Activated CD4-positive, alpha-beta T cell treated with anti-CD3 and anti-CD28 coated beads for 36 hours (primary cell): ENCODE measurements around the gene MAP1B. TPM values are rescaled to one million over a fixed set of nuclear protein-coding genes. Genes with fewer than 3 reads are reported as not detected.

ENCODE experiments used
- ATAC-seq: fragments of 200-7000 bp; cut with Tn5 transposase; one replicate; pipeline ENCODE4 v1.10.0; 2021; ENCODE audit warnings: mild to moderate bottlenecking, moderate library complexity
- CTCF ChIA-PET: fragments of 350-600 bp; sonication (Branson Sonifier 250); formaldehyde crosslinking; loops from one replicate; lab custom pipeline; 2021; ENCODE audit warnings: antibody characterized with exemption; lab: Charles Lee
- POLR2A ChIA-PET: fragments of 350-600 bp; sonication (Branson Sonifier 250); formaldehyde crosslinking; loops from one replicate; lab custom pipeline; 2021; ENCODE audit warnings: antibody characterized with exemption, inconsistent platforms; lab: Charles Lee
- DNase-seq: peaks from one replicate; pipeline ENCODE4 v3.0.0-alpha.2; 2020
- H3K27ac Mint-ChIP-seq: one replicate; pipeline ENCODE4 v1.8.0; 2021; ENCODE audit warnings: mixed read lengths
- H3K27me3 Mint-ChIP-seq: one replicate; pipeline ENCODE4 v1.8.0; 2021; ENCODE audit warnings: mixed read lengths
- H3K36me3 Mint-ChIP-seq: one replicate; pipeline ENCODE4 v1.8.0; 2021; ENCODE audit warnings: low read depth, mixed read lengths
- H3K4me1 Mint-ChIP-seq: one replicate; pipeline ENCODE4 v1.8.0; 2021; ENCODE audit warnings: mixed read lengths
- H3K4me3 Mint-ChIP-seq: one replicate; pipeline ENCODE4 v1.8.0; 2021; ENCODE audit warnings: mild to moderate bottlenecking, moderate library complexity, mixed read lengths
- H3K9me3 Mint-ChIP-seq: one replicate; pipeline ENCODE4 v1.8.0; 2021; ENCODE audit warnings: low read depth, mixed read lengths
- intact Hi-C, 2 experiments: fragments of 100-400 bp; cut with DNase I in 1 of 2; cut with micrococcal nuclease in 1 of 2; formaldehyde crosslinking; loops; one replicate each; pipeline versions ENCODE4 v1.14.2 to v1.15.1; 2022 to 2024; cut with DNase I, micrococcal nuclease
- total RNA-seq, 2 experiments: library from RNA; stranded (reverse); gene quantifications; one replicate each; pipeline ENCODE4 v1.2.3, GENCODE V29; 2021

The MAP1B gene
- total RNA-seq, 2 experiments from 2014 or later, result 0.16 to 0.26 TPM

DNA sequence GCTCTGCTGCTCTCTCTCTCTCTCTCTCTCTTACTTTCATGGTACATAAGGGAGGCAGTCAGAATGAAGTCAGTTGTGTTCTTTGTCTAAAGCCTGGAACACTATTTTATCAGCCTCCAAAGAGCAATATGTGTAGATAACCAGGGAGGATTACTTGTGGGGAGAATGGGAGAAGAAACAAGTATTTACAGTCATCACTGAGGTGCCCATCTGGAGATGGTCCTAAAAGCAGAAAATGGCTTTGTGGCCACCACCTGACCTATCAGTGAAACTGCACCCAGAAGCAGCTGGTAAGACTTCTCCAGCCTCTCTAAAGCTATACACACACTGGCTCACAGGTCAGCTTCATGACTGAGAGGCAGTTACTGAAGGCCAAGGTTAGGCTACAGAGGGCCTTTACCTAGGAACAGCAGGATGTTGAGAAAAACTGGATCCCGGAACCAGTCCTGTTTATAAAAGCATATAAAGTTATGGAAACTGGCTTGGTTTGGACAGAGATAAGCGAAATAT is 137.6 kb downstream of the MAP1B start:
- CTCF ChIA-PET, result interaction anchor here (1.3 to 1.9 kb wide), 2 partner anchors 9 to 27 kb away, joined by 3 to 6 read pairs; no protein-coding TSS in a partner anchor
- intact Hi-C loops, result no loop called here
- peaks cover 6% of the 10 kb centered on the region for H3K4me1 Mint-ChIP-seq

DNA sequence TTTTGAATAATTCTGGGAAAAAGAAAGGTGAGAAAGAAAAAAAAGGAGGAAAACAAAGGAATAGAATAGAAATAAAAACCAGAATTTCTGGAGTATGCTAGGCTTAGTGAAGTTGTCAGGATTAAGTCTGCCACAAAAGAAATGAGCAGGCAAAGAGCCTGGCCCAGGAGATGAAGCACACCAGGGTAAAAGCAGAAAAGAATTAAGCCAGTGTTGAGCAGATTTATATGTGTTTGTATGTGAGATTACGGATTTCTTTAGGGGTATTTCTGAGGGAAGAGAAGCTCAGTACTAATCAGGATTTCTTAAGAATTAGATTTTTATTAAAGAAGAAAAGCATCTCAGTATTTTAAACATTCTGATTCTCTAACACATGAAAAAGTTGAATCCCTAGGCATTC is 138.3 kb downstream of the MAP1B start:
- intact Hi-C loops, result no loop called here
- POLR2A ChIA-PET, result interaction anchor here (0.6 kb wide), 1 partner anchor 105 kb away, joined by 8 read pairs; no protein-coding TSS in a partner anchor
- Mint-ChIP-seq H3K4me1 (peaks cover 6% of the 10 kb centered on the region), H3K4me3 (no peak overlapping the region), H3K27me3 (no peaks in the 10 kb centered on the region), H3K27ac (no peak overlapping the region), H3K36me3 (no peaks in the 10 kb centered on the region), H3K9me3 (no peaks in the 10 kb centered on the region)
- ATAC-seq, result no peak
- CTCF ChIA-PET, result interaction anchor here (1.3 to 1.9 kb wide), 2 partner anchors 10 to 27 kb away, joined by 3 to 6 read pairs; no protein-coding TSS in a partner anchor
- no peak for DNase-seq

More for the DNA sequence above, 137.6 kb downstream of the MAP1B start:
- ATAC-seq, result no peak
- Mint-ChIP-seq H3K27ac (no peak overlapping the region), H3K4me3 (no peak overlapping the region), H3K36me3 (no peaks in the 10 kb centered on the region), H3K27me3 (no peaks in the 10 kb centered on the region), H3K9me3 (no peaks in the 10 kb centered on the region)
- POLR2A ChIA-PET, result interaction anchor here (0.6 kb wide), 1 partner anchor 104 kb away, joined by 8 read pairs; no protein-coding TSS in a partner anchor
- DNase-seq, result peak; percentile 13

DNA sequence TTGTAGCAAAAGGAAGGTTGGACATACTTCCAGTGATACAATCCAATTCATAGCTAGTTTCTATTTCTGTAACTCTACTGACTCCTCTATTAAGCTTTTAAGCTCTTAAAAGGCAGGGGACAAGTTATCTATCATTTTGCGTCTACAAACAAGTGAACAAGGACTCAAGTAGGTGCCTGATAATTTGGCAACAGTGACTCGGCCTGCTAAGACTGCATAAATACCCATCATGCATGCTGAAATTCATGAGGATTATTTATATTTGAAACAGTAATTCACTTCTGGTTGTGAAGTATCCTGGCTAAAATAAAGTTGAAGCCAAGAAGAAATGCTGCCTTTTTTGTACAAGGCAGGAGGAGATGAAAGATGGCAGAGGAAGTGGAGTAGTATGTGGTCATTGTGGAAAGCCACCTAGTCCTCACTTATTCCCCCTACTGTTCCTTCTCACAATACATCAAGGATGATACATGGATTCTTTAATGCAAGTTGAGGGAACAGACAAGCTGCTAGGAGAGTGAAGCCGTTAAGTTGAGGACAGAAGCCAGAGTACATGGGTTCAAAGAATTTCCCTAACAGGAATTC is 138.8 kb downstream of the MAP1B start:
- Mint-ChIP-seq H3K9me3 (no peaks in the 10 kb centered on the region), H3K27ac (no peak overlapping the region), H3K36me3 (no peaks in the 10 kb centered on the region), H3K4me1 (peaks cover 6% of the 10 kb centered on the region), H3K4me3 (no peak overlapping the region), H3K27me3 (no peaks in the 10 kb centered on the region)
- ATAC-seq (no peak), DNase-seq (no peak)
- CTCF ChIA-PET, result interaction anchor here (1.9 kb wide), 1 partner anchor 10 kb away, joined by 6 read pairs; no protein-coding TSS in a partner anchor
- intact Hi-C loops, result no loop called here
- POLR2A ChIA-PET, result no interaction called here

DNA sequence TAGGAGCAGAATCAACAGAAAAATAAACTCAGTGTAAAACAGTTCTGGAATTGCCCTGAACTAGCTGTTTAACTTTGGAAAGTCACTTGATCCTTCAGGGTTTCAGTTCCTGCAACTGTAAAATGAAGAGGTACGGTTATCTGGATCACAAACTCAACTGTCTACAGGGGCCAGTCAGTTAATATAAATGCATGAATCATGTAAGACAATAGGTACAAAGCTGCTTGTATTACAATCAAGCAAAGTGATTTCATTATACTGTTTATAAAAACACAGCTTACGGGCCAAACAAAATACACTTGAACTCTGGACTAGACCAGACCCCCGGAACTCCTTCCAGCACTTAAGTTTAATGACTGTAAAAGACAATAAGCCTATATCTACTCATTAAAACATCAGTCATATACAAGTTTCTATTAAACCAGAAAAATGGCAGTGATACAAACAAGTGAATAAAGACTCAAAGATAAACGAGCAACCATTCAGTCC is 139.7 kb downstream of the MAP1B start:
- Mint-ChIP-seq H3K27ac (no peak overlapping the region), H3K4me1 (peaks cover 6% of the 10 kb centered on the region), H3K27me3 (no peaks in the 10 kb centered on the region), H3K9me3 (no peaks in the 10 kb centered on the region), H3K36me3 (peaks cover 1% of the 10 kb centered on the region), H3K4me3 (no peak overlapping the region)
- POLR2A ChIA-PET, result no interaction called here
- intact Hi-C loops, result no loop called here
- DNase-seq (no peak), ATAC-seq (no peak)
- CTCF ChIA-PET, result no interaction called here

DNA sequence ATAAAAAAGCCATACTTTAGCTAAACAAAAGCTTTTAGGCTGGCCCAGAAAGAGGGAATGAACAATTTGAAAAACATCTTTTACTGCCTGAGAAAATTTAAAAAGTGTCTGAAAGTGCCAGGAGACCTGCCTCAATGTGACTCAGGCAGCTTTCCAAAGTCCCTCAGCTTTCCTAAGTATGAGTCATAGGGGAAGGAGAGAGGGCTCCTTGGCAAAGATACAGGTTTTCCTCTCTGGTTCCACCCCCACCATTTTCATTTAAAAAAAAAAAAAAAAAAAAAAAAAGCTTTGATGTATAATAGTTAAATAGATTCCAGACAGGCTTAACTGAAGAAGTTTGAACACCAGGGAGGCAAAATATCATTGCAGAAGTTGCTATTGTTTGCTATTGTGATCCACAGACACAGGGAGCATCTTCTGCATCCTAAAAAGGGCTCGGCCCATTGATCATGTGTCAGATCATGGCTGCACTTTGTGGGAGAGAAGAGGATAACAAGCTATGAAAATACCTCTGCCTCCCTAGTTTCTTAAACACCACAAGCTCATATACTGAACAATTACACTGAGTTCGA is 141.2 kb downstream of the MAP1B start:
- no peak for DNase-seq
- Mint-ChIP-seq H3K27me3 (no peaks in the 10 kb centered on the region), H3K27ac (no peak overlapping the region), H3K36me3 (peaks cover 6% of the 10 kb centered on the region), H3K9me3 (no peaks in the 10 kb centered on the region), H3K4me1 (peaks cover 6% of the 10 kb centered on the region), H3K4me3 (no peak overlapping the region)
- ATAC-seq, result no peak
- CTCF ChIA-PET, result interaction anchor here (0.9 to 2.6 kb wide), 3 partner anchors 10 to 20 kb away, joined by 3 to 6 read pairs (median 3); no protein-coding TSS in a partner anchor
- POLR2A ChIA-PET, result interaction anchor here (0.8 kb wide), 1 partner anchor 14 kb away, joined by 5 read pairs; no protein-coding TSS in a partner anchor
- intact Hi-C loops, result no loop called here

DNA sequence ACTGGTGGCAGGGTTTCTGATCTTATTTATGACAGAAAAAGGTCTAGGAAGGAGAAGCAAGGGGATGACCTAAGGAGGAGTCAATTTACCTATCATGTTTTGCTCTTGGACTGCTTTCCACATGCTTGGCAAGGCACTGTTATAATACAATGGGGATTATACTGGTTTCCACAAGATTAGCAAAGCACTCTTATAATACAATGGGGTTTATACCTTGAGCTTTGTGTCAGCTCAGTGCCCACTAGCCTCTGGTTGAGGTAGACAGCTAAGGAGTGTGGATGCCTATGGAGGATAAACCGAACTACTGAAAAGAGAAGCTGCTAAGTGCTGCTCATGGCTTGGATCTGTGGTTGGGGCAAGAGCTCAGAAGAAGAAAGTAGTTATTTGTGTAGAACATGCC is 144.1 kb downstream of the MAP1B start:
- H3K4me1 Mint-ChIP-seq, result peaks cover 2% of the 10 kb centered on the region
- ATAC-seq, result no peak
- H3K36me3 Mint-ChIP-seq, result peaks cover 8% of the 10 kb centered on the region
- intact Hi-C loops, result no loop called here
- H3K9me3 Mint-ChIP-seq, result no peaks in the 10 kb centered on the region
- no peak overlapping the region for H3K27ac Mint-ChIP-seq
- DNase-seq, result no peak
- ChIA-PET CTCF (no interaction called here), POLR2A (no interaction called here)
- no peak overlapping the region for H3K4me3 Mint-ChIP-seq
- no peaks in the 10 kb centered on the region for H3K27me3 Mint-ChIP-seq

DNA sequence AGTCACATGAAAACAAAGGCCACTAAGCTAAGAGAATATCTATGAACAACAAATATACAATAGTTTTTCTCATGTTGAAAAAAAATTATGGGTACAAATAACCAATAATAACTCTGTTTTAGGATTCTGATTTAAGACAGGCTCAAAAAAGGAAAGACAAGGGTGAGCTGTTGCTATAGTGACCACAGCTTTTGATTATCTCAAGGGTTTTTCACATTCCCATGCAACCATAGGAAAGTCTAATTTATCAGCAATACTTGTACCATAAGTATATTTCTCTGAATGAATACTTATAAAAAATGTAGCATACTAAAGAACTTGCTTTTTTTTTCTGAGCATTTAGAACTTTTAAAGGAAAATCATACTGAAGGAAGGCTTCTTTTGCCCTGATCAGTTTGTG is 144.7 kb downstream of the MAP1B start:
- CTCF ChIA-PET, result no interaction called here
- no peaks in the 10 kb centered on the region for H3K27me3 Mint-ChIP-seq
- H3K36me3 Mint-ChIP-seq, result peaks cover 12% of the 10 kb centered on the region

DNA sequence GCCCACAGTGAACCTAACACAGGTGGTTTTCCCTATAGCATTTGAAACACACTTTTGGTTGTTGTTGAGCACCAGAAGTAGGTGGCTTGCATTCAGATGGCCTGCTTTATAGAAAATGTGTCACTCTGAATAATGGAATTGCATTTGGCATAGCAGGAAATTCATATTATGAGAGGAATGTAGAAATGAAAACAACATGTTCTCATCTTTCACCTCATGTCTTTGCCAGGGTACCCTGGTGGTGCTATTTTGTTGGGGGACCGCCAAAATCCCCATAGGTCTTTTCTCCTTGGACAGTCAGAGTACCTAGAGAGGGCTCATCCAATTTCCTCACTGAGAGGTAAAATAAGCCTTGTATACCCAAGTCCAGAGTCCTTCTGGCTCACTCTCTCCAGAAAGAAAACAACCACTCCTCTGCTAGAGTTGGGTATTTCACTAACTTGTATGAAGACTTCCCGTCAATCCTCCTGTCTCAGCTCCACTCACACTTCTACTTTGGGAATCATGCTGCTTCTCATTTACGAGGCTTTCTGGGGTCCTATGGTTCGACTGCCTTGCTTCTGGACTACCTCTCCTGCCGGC is 145.4 kb downstream of the MAP1B start:
- Mint-ChIP-seq H3K4me3 (no peak overlapping the region), H3K4me1 (peaks cover 11% of the 10 kb centered on the region), H3K27me3 (no peaks in the 10 kb centered on the region), H3K9me3 (no peaks in the 10 kb centered on the region), H3K27ac (no peak overlapping the region), H3K36me3 (peaks cover 15% of the 10 kb centered on the region)
- intact Hi-C loops, result no loop called here
- DNase-seq (no peak), ATAC-seq (no peak)
- CTCF ChIA-PET, result no interaction called here
- POLR2A ChIA-PET, result no interaction called here

More for the DNA sequence above, 144.7 kb downstream of the MAP1B start:
- POLR2A ChIA-PET, result no interaction called here
- Mint-ChIP-seq H3K9me3 (no peaks in the 10 kb centered on the region), H3K27ac (no peak overlapping the region), H3K4me3 (no peak overlapping the region), H3K4me1 (peaks cover 7% of the 10 kb centered on the region)
- no peak for DNase-seq
- intact Hi-C loops, result no loop called here
- no peak for ATAC-seq

DNA sequence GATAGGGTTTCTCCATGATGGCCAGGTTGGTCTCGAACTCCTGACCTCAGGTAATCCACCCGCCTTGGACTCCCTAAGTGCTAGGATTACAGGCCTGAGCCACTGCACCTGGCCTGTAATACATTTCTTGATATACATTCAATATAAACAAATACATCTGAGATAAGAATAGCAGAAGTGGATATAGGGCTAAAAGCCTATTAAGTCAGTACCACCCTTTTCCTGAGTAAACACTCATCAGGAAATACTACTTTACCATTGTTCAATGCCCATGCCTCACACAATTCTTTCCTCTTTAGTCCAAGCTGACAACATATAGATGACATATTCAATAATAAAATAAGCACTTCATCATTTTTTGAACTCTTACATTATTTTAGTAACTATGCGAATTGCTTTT is 148.0 kb downstream of the MAP1B start:
- ChIA-PET CTCF (no interaction called here), POLR2A (no interaction called here)
- peaks cover 24% of the 10 kb centered on the region for H3K36me3 Mint-ChIP-seq
- H3K4me3 Mint-ChIP-seq, result no peak overlapping the region
- H3K27me3 Mint-ChIP-seq, result no peaks in the 10 kb centered on the region
- ATAC-seq (no peak), DNase-seq (no peak)
- H3K4me1 Mint-ChIP-seq, result peaks cover 9% of the 10 kb centered on the region
- no peaks in the 10 kb centered on the region for H3K9me3 Mint-ChIP-seq
- intact Hi-C loops, result no loop called here
- no peak overlapping the region for H3K27ac Mint-ChIP-seq

DNA sequence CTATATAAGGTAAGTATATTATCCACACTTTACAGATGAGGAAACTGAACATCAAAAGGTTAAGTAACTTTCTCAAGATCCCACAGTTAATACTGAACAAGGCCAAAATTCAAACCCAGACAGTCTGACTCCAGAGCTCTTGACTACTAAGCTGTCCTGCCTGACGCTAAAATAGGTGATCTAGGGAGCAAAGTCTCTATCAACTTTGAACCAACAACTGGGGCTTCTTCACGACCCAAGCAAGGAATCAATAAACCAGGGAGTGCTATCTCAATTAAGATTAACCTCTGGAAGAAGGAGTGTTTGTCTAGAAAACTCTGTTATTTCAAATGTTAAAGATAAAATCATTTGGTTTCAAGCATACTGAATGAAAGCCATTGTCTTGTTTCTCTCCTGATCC is 148.4 kb downstream of the MAP1B start:
- H3K36me3 Mint-ChIP-seq, result peaks cover 24% of the 10 kb centered on the region
- no peak overlapping the region for H3K27ac Mint-ChIP-seq
- ChIA-PET POLR2A (no interaction called here), CTCF (no interaction called here)
- no peak overlapping the region for H3K4me3 Mint-ChIP-seq
- intact Hi-C loops, result no loop called here
- no peaks in the 10 kb centered on the region for H3K27me3 Mint-ChIP-seq
- ATAC-seq (no peak), DNase-seq (no peak)
- peaks cover 9% of the 10 kb centered on the region for H3K4me1 Mint-ChIP-seq
- H3K9me3 Mint-ChIP-seq, result no peaks in the 10 kb centered on the region

DNA sequence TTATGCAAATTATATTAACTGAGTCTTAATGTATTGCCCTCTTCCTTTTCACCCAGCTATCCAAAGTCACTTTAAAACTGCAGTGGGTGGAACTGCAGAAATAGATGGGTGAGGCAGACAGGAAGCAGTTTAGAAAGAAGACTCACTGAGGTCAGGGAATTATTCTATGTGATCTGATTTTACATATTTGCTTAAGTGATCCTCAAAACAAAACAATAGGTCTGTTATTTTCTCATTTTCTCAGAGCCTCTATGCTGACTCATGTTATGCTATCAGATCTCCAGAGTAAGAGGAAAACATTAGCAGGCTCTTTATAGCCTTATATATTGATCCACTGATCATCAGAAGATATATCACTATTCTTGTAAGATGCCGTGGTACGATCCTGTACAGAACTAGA is 149.3 kb downstream of the MAP1B start:
- ChIA-PET POLR2A (no interaction called here), CTCF (no interaction called here)
- Mint-ChIP-seq H3K36me3 (peaks cover 29% of the 10 kb centered on the region), H3K27ac (peak overlapping the region; percentile 37), H3K4me1 (peaks cover 9% of the 10 kb centered on the region), H3K27me3 (no peaks in the 10 kb centered on the region), H3K4me3 (no peak overlapping the region), H3K9me3 (no peaks in the 10 kb centered on the region)
- intact Hi-C loops, result no loop called here
- ATAC-seq (peak; percentile 39), DNase-seq (no peak)
